Measurements from ENCODE around the gene CCS. TPM values are rescaled to one million over a fixed set of nuclear protein-coding genes. Genes with fewer than 3 reads are reported as not detected.
"Not testable (repeated sequence)": the region's sequence is repeated elsewhere in the genome, so short reads cannot be mapped to it uniquely, and the experiment has no call there.

CCS gene
- total and polyA plus RNA-seq, 9 of the 15 experiments (the other 6 are each of a cell fraction or from before 2014, with no cell fraction given), result 1.1 to 46.6 (median 26.8) TPM

- TF ChIP-seq, protein P1, sequence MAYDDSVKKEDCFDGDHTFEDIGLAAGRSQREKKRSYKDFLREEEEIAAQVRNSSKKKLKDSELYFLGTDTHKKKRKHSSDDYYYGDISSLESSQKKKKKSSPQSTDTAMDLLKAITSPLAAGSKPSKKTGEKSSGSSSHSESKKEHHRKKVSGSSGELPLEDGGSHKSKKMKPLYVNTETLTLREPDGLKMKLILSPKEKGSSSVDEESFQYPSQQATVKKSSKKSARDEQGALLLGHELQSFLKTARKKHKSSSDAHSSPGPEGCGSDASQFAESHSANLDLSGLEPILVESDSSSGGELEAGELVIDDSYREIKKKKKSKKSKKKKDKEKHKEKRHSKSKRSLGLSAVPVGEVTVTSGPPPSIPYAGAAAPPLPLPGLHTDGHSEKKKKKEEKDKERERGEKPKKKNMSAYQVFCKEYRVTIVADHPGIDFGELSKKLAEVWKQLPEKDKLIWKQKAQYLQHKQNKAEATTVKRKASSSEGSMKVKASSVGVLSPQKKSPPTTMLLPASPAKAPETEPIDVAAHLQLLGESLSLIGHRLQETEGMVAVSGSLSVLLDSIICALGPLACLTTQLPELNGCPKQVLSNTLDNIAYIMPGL (CRISPR knock-in tag; IDR thresholded peaks at IDR 0.05), result no peak
- no peak for TF ChIP-seq ZNF696 (CRISPR knock-in tag; conservative IDR thresholded peaks at IDR 0.05)
- no peak for TF ChIP-seq SAP30 (IDR thresholded peaks at IDR 0.05; ENCODE audit: borderline replicate concordance, insufficient read depth, low read depth, low read length, poor library complexity, severe bottlenecking)
- TF ChIP-seq ZNF444 (CRISPR knock-in tag; IDR thresholded peaks at IDR 0.05), result no peak
- no peak for TF ChIP-seq NR0B1 (IDR thresholded peaks at IDR 0.05; ENCODE audit: partially characterized antibody)
These were observed 49.5 kb upstream of the CCS start (continued) for GRCh38 chr11:66543263-66544107.

- H3K27me3 ChIP-seq (ENCODE audit: control insufficient read depth in 2 of 2, insufficient read depth in 2 of 2, low read length in 2 of 2); DNase-seq (ENCODE audit: extremely low read depth in 1 of 4, low spot score in 3 of 4); H4K20me1 ChIP-seq (replicated peaks; ENCODE audit: control insufficient read depth, insufficient read depth, low read length); CTCF ChIA-PET (ENCODE audit: low intra/inter-chr PET ratio); H3K36me3 ChIP-seq (ENCODE audit: control insufficient read depth, insufficient read depth, low read length); FAIRE-seq; H3K27ac ChIP-seq (ENCODE audit: extremely low read depth, low read depth, low read length); H3K9me1 ChIP-seq (ENCODE audit: control insufficient read depth, insufficient read depth, low read length); ATAC-seq; in situ Hi-C loops (cut with MboI); H3K79me2 ChIP-seq (ENCODE audit: control insufficient read depth, insufficient read depth, low read length); intact Hi-C loops (cut with micrococcal nuclease); H3K9me3 ChIP-seq (replicated peaks; ENCODE audit: control insufficient read depth, insufficient read depth, low read depth, low read length): not testable (repeated sequence)
- WGBS (ENCODE audit: insufficient coverage, low coverage, missing lambda C conversion rate), result 37% methylated on average over 14 of the region's 14 CpGs
- TSS peak; percentile 85 for BruUV-seq (replicated peaks)
- Histone ChIP-seq H3K9ac (ENCODE audit: insufficient read depth in 1 of 2, low read depth in 2 of 2, low read length in 2 of 2) (peak overlapping the region; percentile 75 to 81; a peak in 3 of 4 replicates), H3K4me2 (ENCODE audit: insufficient read depth, low read length) (peak overlapping the region; percentile 75), H3K4me3 (peak overlapping the region; percentile 94), H3K4me1 (replicated peaks in 1 of 2; ENCODE audit: control insufficient read depth in 2 of 2, insufficient read depth in 2 of 2, low read length in 2 of 2) (peaks cover 0 to 38% of the 10 kb centered on the region in 2 experiments; a peak in 4 of 5 replicates), H2AFZ (ENCODE audit: low read depth, low read length) (0 out of 2 replicates have a peak overlapping the region, but pooled peaks have one; percentile 81)
- POLR2A ChIA-PET, result interaction anchor here (0.7 to 1.8 kb wide), 4 partner anchors 72 to 133 kb away, joined by 3 to 7 read pairs (median 4); partner anchors contain the start of gene RBM4B
These were observed 48.0 kb upstream of the CCS start for GRCh38 chr11:66544952-66545351.
